Measurements from ENCODE around the gene ATF7IP2.
"Not testable (repeated sequence)": the region's sequence is repeated elsewhere in the genome, so short reads cannot be mapped to it uniquely, and the experiment has no call there.

ATF7IP2 gene

GRCh38 chr16:10383626-10384025, 2.2 kb upstream of the ATF7IP2 start:
- DNase-seq = no peak

- DNase-seq = no peak
Measured at GRCh38 chr16:10386517-10387100, 748 bp downstream of the ATF7IP2 start.

GRCh38 chr16:10387188-10387617, 1.3 kb downstream of the ATF7IP2 start:
- DNase-seq = no peak

DNA sequence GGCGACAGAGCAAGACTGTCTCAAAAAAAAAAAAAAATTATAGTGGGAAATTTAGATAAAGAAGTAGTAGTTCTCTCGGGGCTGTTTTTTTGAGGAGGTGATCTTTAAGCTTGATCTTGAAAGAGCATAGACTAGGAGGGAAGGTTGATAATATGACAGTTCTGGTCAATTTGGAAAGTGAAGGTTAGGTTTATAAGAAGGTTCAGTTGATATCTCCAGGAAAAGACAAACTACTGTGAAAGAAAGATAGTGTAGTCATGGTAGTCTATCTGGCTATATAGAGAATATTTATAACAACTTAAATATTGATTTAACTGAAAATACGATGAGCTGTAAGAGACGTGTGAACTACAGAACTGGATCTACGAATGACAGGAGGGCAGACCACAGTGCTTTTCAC, 3.1 kb downstream of the ATF7IP2 start:
- DNase-seq = no peak

- no peak for DNase-seq
Measured at GRCh38 chr16:10390330-10390729, 4.5 kb downstream of the ATF7IP2 start.

- DNase-seq = no peak
Measured at GRCh38 chr16:10390867-10391266, 5.0 kb downstream of the ATF7IP2 start.

DNA sequence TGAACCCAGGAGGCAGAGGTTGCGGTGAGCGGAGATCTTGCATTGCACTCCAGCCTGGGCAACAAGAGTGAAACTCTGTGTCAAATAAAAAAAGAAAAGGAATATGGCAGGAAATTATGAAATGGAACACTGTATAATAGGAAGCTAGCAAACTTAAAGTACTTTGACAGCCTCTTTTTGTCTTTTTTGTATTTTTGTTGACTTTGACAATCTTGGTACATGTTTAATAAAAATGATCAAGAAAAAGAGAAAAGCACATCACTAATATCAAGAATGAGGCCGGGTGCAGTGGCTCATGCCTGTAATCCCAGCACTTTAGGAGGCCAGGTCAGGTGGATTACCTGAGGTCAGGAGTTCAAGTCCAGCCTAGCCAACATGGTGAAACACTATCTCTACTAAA, 5.5 kb downstream of the ATF7IP2 start:
- DNase-seq = no peak

GRCh38 chr16:10402975-10403374, 17.1 kb downstream of the ATF7IP2 start:
- DNase-seq = no peak

DNA sequence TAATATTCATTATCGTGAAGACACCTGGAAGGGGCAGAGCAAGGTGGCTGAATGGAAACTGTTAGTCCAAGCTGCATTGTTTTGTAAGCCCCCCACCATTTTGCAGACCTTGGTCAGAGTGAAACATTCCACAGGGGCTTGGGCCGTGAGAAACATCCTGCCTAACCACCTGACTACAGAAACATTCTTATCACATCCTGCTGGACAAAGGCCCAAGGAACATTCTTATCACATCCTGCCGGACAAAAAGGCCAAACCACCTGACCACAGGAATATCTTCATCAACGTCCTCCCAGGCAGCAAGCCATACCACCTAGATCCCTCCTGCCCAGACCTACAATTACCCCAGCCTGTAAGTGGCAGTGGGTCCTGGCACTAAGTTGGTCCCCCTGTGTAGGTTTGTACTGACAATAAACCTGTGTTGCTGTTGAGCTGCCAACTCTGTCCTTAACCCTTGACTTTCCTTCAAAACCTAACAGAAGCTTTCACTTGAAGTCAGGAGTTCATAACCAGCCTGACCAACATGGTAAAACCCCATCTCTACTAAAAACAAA, 19.6 kb downstream of the ATF7IP2 start:
- DNase-seq = no peak

DNA sequence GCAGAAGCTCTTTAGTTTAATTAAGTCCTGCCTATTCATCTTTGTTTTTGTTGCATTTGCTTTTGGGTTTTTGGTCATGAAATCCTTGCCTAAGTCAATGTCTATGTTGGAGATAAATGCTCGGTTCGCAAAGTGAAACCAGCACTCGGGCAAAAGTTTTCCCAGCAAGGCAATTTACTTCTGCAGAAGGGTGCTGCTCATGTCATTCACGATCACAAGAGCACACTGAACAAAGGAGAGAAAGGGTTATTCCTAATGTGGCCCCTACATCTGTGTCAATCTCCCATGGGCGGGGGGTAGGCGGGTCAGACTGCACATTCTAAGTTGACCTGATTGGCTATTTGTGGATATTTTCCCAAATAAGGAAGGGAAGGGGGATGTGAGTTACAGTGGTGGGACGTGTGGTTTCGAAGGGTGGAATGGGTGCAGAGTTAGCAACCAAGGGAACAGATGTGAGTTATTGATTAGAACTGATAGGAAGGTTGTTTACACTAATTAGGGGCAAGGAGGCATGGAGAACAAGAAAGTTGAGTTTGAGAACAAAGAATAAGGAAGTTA, 23.0 kb downstream of the ATF7IP2 start:
- no peak for DNase-seq

DNA sequence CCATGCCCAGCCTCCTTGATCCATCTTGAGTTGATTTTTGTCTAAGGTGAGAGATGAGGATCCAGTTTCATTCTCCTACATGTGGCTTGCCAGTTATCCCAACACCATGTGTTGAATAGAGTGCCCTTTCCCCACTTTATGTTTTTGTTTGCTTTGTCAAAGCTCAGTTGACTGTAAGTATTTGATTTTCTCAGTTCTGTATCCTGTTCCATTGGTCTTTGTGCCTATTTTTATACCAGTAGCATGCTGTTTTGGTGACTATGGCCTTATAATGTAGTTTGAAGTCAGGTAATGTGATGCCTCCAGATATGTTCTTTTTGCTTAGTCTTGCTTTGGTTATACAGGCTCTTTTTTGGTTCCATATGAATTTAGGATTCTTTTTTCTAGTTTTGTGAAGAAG, 23.9 kb downstream of the ATF7IP2 start:
- not testable (repeated sequence) for DNase-seq

- DNase-seq = no peak
Measured at GRCh38 chr16:10410469-10410868, 24.6 kb downstream of the ATF7IP2 start.

DNA sequence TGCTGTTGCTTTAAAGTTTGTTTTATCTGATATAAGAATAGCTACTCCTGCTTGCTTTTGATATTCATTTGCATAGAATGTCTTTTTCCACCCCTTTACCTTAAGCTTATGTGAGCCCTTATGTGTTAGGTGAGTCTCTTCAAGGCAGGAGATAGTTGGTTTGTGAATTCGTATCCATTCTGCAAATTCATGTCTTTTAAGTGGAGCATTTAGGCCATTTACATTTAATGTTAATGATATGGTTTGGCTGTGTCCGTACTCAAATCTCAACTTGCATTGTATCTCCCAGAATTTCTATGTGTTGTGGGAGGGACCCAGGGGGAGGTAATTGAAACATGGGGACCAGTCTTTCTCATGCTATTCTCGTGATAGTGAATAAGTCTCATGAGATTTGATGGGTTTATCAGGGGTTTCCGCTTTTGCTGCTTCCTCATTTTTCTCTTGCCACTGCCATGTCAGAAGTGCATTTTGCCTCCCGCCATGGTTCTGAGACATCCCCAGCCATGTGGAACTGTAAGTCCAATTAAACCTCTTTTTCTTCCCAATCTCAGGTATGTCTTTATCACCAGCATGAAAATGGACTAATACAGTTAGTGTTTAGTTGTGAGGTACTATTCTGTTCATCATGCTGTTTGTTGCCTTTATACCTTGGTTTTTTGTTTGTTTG, 27.2 kb downstream of the ATF7IP2 start:
- DNase-seq = no peak

DNA sequence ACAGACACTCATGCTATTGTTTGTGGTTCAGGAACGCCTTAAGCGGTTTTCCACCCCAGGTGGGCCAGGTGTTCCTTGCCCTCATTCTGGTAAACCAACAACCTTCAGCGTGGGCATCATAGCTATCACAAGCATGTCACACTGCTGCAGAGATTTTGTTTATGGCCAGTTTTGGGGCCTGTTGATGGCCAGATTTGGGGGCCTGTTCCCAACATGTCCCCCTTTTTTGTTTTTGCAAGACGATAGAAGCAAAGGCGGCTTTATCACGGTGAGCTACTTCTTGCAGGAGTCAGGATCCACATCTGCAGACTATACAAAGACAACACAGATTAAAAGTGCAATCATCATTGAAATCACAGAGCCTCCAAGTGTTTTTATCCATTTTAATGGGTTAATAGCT, 32.3 kb downstream of the ATF7IP2 start:
- not testable (repeated sequence) for DNase-seq

- no peak for DNase-seq
Measured at GRCh38 chr16:10419701-10420100, 33.8 kb downstream of the ATF7IP2 start.

DNA sequence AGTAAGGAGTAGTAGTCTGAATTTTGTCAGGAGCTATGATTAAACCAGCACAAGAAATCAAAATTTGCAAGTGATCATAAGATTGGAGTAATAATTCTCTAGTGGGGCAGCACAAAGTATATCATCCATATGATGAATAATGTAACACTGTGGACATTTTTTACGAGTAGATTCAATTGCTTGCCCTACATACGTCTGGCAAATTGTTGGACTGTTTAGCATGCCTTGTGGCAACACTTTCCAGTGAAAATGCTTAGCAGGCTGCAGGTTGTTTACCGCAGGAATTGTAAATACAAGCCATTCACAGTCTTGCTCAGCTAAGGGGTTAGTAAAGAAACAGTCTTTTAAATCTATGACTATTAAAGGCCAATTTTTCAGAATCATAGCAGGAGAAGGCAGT, 35.7 kb downstream of the ATF7IP2 start:
- DNase-seq = no peak

DNA sequence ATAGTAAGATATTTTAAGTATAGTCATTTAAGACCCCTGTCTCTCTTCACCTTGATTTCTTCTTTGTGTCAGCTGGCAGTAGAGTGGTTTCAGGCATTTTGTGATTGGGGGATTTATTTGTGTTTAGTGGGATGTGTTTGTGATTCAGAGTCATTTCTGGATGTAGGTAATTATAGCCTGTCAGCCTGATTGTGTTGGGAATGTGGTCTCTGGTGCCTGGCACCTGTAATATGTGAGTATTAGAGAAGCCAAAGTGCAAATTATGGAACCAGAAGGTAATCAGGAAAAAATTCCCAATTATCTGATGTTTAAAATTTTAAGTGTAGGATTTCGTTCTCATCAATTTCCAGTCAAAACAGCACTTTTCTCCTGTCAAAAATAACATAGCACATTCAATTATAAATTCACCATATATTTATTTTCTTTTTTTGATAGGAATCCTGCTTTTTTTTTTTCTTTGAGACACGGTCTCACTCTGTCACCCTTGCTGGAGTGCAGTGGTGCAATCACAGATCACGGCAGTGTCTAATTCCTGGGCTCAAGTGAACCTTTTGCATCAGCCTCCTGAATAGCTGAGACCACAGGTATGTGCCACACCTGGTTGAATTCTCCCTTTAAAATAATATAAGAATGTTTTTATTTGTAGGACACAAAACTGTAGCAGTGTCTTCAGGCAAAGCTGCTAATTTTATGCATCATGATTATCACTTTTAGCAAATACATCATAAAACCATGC, 42.7 kb downstream of the ATF7IP2 start:
- no peak for DNase-seq

- not testable (repeated sequence) for DNase-seq
Measured at GRCh38 chr16:10429299-10429969, 43.6 kb downstream of the ATF7IP2 start.

DNA sequence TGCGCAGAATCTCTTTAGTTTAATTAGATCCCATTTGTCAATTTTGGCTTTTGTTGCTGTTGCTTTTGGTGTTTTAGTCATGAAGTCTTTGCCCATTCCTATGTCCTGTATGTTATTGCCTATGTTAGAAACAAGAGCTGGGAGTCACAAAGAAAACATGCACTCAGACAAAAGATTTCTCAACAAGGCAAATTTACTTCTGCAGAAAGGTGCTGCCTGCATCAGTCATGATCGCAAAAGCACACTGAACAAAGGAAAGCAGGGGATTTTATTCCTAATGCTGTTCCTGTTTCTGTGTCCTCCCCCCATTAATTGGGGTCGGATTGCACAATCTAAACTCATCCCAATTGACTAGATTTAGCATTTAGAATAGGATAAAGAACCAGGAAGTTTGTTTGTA, 55.9 kb downstream of the ATF7IP2 start:
- DNase-seq = no peak

DNA sequence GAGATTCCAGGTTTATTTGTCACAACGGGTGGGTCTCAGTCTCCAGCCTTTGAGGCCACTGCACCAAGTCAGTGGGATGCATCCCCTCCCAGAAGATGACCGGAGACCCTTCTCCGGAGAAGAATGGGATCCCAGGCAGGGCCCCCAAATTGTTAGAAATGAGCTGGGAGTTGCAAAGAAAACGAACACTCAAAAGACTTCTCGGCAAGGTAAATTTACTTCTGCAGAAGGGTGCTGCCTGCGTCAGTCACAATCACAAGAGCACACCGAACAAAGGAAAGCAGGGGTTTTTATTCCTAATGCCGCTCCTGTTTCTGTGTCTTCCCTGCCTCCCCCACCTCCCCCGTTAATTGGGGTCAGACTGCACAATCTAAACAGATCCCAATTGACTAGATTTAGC, 61.4 kb downstream of the ATF7IP2 start:
- no peak for DNase-seq

GRCh38 chr16:10452208-10453158, 66.6 kb downstream of the ATF7IP2 start:
- not testable (repeated sequence) for DNase-seq

DNA sequence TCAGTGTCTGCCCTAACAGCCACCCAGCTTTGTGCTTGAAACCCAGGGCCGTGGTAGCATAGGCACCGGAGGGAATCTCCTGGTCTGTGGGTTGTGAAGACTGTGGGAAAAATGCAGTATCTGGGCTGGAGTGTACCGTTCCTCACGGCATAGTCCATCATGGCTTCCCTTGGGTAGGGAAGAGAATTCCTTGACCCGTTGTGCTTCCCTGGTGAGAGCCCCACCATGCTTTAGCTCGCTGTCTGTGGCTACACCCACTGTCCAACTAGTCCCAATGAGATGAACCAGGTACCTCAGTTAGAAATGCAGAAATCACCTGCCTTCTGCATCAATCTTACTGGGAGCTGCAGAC, 67.3 kb downstream of the ATF7IP2 start:
- DNase-seq = no peak
